Uterus (tissue), 2 donors: ENCODE data around the gene ZNF75A.

Experiments
- CTCF ChIP-seq, 4 experiments: fragments of 200-600 bp in 2 of 4; fragments of 450-650 bp in 2 of 4; sonication (generic) in 2 of 4; IDR thresholded peaks; one replicate each; pipeline ENCODE4 v1.5.1; 2016 to 2019; ENCODE audit warnings: antibody characterized with exemption in 4 of 4, mild to moderate bottlenecking in 2 of 4, moderate library complexity in 1 of 4
- POLR2A ChIP-seq, 2 donors: fragments of 450-650 bp; IDR thresholded peaks; one replicate each; pipeline ENCODE4 v1.6.1; 2016; ENCODE audit warnings: antibody characterized with exemption in 2 of 2, mild to moderate bottlenecking in 1 of 2, moderate library complexity in 1 of 2

- TF ChIP-seq CTCF (IDR thresholded peaks at IDR 0.05) (no peak), POLR2A (IDR thresholded peaks at IDR 0.05) (no peak)
These were observed 23.1 kb upstream of the ZNF75A start for GRCh38 chr16:3282103-3282729.
